ENCODE results near the gene SFT2D1. TPM values are rescaled to one million over a fixed set of nuclear protein-coding genes. Genes with fewer than 3 reads are reported as not detected.

SFT2D1 gene
- total and polyA plus RNA-seq, 2 of the 4 experiments (the other 2 are of a cell fraction) = 10.2 to 45.8 TPM

DNA sequence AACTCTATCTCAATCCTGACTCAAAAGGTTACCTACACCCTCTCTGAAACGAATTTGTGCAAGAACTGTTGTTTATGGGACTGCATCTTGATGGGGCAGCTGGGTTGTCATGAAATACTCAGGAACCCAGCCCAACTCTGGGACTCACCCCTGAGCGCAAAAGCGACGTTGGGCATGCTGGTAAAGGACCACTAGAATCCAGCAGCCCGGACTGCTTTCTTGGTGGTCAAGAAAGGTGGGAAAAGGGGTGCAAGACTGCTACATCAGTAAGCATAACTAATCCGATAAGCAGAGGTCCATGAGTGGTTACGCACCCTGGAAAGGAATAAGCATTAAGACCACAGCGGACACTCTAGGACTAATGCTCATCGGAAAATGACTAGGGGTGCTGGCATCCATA is 27.9 kb downstream of the SFT2D1 start:
- no peak overlapping the region for H3K23ac ChIP-seq (ENCODE audit: low read depth, low read length)
- POLR2A ChIA-PET (ENCODE audit: unreplicated experiment) = no interaction called here

More for the DNA sequence above, 27.9 kb downstream of the SFT2D1 start:
- H2AK5ac ChIP-seq (ENCODE audit: low read depth, low read length) = no peak overlapping the region
- DNase-seq (no peak), ATAC-seq (ENCODE audit: low read depth) (no peak)
- H3K18ac ChIP-seq (ENCODE audit: low read depth, low read length) = no peak overlapping the region
- H3K14ac ChIP-seq (replicated peaks; ENCODE audit: low read depth, low read length) = no peak overlapping the region
- dilution Hi-C loops (cut with HindIII; ENCODE audit: low sequenced_read_pairs, unreplicated experiment) = no loop called here
- in situ Hi-C loops (cut with MboI; ENCODE audit: low sequenced_read_pairs) = no loop called here
- intact Hi-C loops (cut with micrococcal nuclease) = no loop called here
- H2BK20ac ChIP-seq (ENCODE audit: low read depth, low read length) = no peak overlapping the region
- TF ChIP-seq, protein P1, sequence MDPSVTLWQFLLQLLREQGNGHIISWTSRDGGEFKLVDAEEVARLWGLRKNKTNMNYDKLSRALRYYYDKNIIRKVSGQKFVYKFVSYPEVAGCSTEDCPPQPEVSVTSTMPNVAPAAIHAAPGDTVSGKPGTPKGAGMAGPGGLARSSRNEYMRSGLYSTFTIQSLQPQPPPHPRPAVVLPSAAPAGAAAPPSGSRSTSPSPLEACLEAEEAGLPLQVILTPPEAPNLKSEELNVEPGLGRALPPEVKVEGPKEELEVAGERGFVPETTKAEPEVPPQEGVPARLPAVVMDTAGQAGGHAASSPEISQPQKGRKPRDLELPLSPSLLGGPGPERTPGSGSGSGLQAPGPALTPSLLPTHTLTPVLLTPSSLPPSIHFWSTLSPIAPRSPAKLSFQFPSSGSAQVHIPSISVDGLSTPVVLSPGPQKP (IDR thresholded peaks at IDR 0.05; ENCODE audit: borderline replicate concordance, low read depth, low read length) = no peak
- TF ChIP-seq FOS (IDR thresholded peaks at IDR 0.05; ENCODE audit: low read depth, low read length) (no peak), MAFK (IDR thresholded peaks at IDR 0.05; ENCODE audit: low read depth, low read length) (no peak), MAZ (IDR thresholded peaks at IDR 0.05; ENCODE audit: borderline replicate concordance, low read depth, low read length) (no peak), CEBPB (IDR thresholded peaks at IDR 0.05; ENCODE audit: low read depth, low read length) (no peak), RCOR1 (IDR thresholded peaks at IDR 0.05; ENCODE audit: insufficient replicate concordance, low read length) (no peak), RFX5 (IDR thresholded peaks at IDR 0.05; ENCODE audit: low read depth, low read length) (no peak)
- no peak overlapping the region for H2BK5ac ChIP-seq (ENCODE audit: low read depth, low read length, poor library complexity, severe bottlenecking)
- H2BK15ac ChIP-seq (ENCODE audit: low read depth, low read length) = no peak overlapping the region
- H2AK9ac ChIP-seq (replicated peaks; ENCODE audit: low read depth, low read length, poor library complexity) = no peak overlapping the region
- no peak overlapping the region for H4K8ac ChIP-seq (ENCODE audit: low read depth in 2 of 2, low read length in 2 of 2)
- no peak overlapping the region for H3K27ac ChIP-seq (ENCODE audit: insufficient read depth, low read length)
- no TSS peak for BruUV-seq (replicated peaks)
- H3K9ac ChIP-seq (ENCODE audit: low read depth, low read length) = no peak overlapping the region
- H3K4me1 ChIP-seq (ENCODE audit: control insufficient read depth, insufficient read depth, low read length) = no peaks in the 10 kb centered on the region
- no peak overlapping the region for H3K4ac ChIP-seq (ENCODE audit: low read depth, low read length)
- no peak overlapping the region for H3K4me3 ChIP-seq (ENCODE audit: insufficient read depth, low read depth, low read length)
- H2AFZ ChIP-seq (replicated peaks; ENCODE audit: low read length, poor library complexity) = no peak overlapping the region
- H3K36me3 ChIP-seq (ENCODE audit: control insufficient read depth, insufficient read depth, low read length) = peaks cover 2% of the 10 kb centered on the region; the same call in 1 of the 2 replicates
- no peak overlapping the region for H4K91ac ChIP-seq (ENCODE audit: insufficient read depth, low read depth, low read length)
- H3K9me1 ChIP-seq (ENCODE audit: insufficient read depth, low read length) = no peaks in the 10 kb centered on the region
- no peaks in the 10 kb centered on the region for H3K79me1 ChIP-seq (ENCODE audit: low read depth in 1 of 2, low read length in 2 of 2)
- no peak overlapping the region for H4K5ac ChIP-seq (ENCODE audit: low read depth, low read length)
- H2BK120ac ChIP-seq (ENCODE audit: low read depth, low read length) = no peak overlapping the region
- no CpG with 5 or more reads among the region's 9 CpGs for WGBS, 2 experiments (ENCODE audit: extremely low coverage in 2 of 2, insufficient read length in 1 of 2)
- 0 out of 2 replicates have a peak, but pooled peaks cover 3% of the 10 kb centered on the region for H4K20me1 ChIP-seq (ENCODE audit: insufficient read depth, low read length)
- H3K9me3 ChIP-seq (ENCODE audit: control insufficient read depth, insufficient read depth, low read length) = no peaks in the 10 kb centered on the region
- CTCF ChIA-PET = interaction anchor here (0.6 to 1.1 kb wide), 2 partner anchors 34 to 86 kb away, joined by 3 to 5 read pairs; no protein-coding TSS in a partner anchor
- no peak overlapping the region for H3K4me2 ChIP-seq (ENCODE audit: low read depth, low read length)
- H3K56ac ChIP-seq (ENCODE audit: extremely low read depth, insufficient read depth, low read length) = no peak overlapping the region
- peaks cover 13% of the 10 kb centered on the region for H3K27me3 ChIP-seq (ENCODE audit: control insufficient read depth, insufficient read depth, low read length)
